ENCODE measurements around the gene MTMR10. TPM values are rescaled to one million over a fixed set of nuclear protein-coding genes. Genes with fewer than 3 reads are reported as not detected.
A peak's percentile ranks its signal among the peaks of the same experiment; 100 is the strongest.

The MTMR10 gene
- total RNA-seq, 2 donors from 2014 or later, result 19.1 to 21.5 TPM

DNA sequence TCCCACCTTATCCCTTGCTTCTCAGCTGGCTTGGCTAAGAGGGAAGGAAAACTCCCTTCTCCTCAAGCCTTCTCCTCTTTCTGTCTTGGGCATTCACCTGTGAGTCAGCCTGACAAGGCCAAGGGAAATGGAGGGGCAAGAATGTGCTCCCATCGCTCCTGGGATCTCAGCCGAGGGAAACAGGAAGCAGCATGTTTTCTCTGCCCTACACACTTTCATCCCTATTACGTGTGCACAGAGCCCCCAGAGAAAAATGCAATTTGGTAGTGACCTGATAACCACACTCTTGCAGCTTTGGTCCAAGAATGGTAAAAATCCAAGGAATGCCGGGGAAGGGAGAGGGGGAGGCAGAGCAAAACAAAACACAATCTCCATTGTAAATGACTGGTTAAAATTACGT is 32.9 kb upstream of the MTMR10 start:
- DNase-seq (ENCODE audit: low spot score) (no peak), ATAC-seq (no peak)
- no peaks in the 10 kb centered on the region for H3K9me3 Mint-ChIP-seq
- no peak overlapping the region for H3K4me3 Mint-ChIP-seq
- peaks cover 5 to 12% of the 10 kb centered on the region in 2 donors for H3K4me1 Mint-ChIP-seq (ENCODE audit: low read depth in 2 of 2)
- peaks cover 5 to 6% of the 10 kb centered on the region in 2 donors for H3K27me3 Mint-ChIP-seq
- H3K36me3 Mint-ChIP-seq, result no peaks in the 10 kb centered on the region
- H3K27ac Mint-ChIP-seq, result no peak overlapping the region

DNA sequence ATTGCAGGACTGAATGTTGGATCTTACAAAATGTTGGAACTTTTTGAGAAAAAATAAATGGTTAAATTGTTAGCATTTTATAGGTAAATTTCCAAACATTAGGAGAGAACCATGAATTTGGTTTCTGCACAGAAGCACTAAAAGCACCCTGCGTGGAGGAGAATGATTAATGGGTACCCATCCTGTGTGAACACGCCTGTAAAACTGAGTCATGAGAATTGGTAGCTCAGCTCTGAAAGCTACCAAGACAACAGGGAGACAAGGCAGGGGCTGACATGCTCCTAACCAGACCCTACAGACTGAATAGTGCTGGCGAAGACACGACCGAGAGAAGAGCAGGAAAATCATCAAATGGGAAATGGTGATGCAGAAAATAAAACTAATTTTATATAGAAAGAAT is 32.4 kb upstream of the MTMR10 start:
- Mint-ChIP-seq H3K4me1 (ENCODE audit: low read depth in 2 of 2) (peaks cover 5 to 12% of the 10 kb centered on the region in 2 donors), H3K27ac (no peak overlapping the region), H3K36me3 (no peaks in the 10 kb centered on the region), H3K27me3 (peaks cover under 1 to 5% of the 10 kb centered on the region in 2 donors), H3K9me3 (no peaks in the 10 kb centered on the region), H3K4me3 (no peak overlapping the region)
- DNase-seq (ENCODE audit: low spot score), result no peak
- no peak for ATAC-seq

DNA sequence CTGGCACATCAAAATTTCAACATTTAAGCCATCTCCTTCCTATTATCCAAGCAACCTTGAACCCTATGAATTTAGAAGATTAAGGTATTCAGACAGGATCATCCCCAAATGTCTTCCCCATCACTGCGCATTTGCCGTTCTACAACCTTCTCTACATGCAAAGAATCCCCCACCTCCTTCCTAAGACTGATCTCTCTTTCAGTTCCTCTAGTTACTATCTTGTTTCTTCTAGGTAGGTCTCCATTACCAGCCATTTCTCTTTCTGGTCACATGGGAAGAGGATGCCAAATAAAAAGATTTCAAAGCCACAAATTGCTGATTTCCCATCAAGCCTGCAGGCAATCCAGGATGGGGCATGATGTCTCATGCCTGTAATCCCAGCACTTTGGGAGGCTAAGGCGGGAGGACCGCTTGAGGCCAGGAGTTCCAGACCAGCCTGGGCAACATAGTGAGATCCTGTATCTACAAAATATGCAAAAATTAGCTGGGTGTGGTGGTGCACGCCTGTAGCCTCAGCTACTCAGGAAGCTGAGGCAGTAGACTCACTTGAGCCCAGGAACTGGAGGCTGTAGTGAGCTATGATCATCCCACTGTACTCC is 29.7 kb upstream of the MTMR10 start:
- H3K4me1 Mint-ChIP-seq (ENCODE audit: low read depth in 2 of 2), result peaks cover 5 to 9% of the 10 kb centered on the region in 2 donors
- DNase-seq (ENCODE audit: low spot score), result no peak
- no peaks in the 10 kb centered on the region for H3K9me3 Mint-ChIP-seq
- ATAC-seq, result no peak
- H3K27me3 Mint-ChIP-seq, result peaks cover 0 to 5% of the 10 kb centered on the region in 2 donors
- H3K4me3 Mint-ChIP-seq, result no peak overlapping the region
- no peaks in the 10 kb centered on the region for H3K36me3 Mint-ChIP-seq
- no peak overlapping the region for H3K27ac Mint-ChIP-seq

- Mint-ChIP-seq H3K36me3 (no peaks in the 10 kb centered on the region), H3K27ac (no peak overlapping the region), H3K9me3 (no peaks in the 10 kb centered on the region), H3K27me3 (peaks cover 0 to 5% of the 10 kb centered on the region in 2 donors), H3K4me3 (no peak overlapping the region), H3K4me1 (ENCODE audit: low read depth in 2 of 2) (peaks cover 5 to 10% of the 10 kb centered on the region in 2 donors)
- DNase-seq (ENCODE audit: low spot score), result no peak
- ATAC-seq, result no peak
These were observed 29.1 kb upstream of the MTMR10 start for GRCh38 chr15:31020542-31020941.

DNA sequence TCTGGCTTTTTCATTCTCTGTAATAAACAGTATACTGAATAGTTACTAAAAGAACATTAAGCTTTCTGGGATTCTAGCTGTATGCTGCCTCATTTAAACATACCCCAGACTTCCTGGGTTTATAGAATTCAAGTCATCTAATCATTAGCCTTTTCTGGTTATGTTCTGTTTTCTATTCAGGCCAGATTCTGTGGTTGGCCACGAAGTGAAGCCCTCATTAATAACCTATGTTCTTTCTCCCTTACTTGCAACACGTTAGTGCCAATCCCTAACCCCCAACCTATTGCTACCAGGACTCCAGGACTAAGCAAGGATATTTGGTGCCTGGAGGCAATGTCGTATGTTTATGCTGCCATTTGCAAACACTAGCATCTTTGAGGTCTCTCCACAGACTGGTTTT is 28.6 kb upstream of the MTMR10 start:
- no peak for ATAC-seq
- no peak overlapping the region for H3K27ac Mint-ChIP-seq
- no peaks in the 10 kb centered on the region for H3K36me3 Mint-ChIP-seq
- H3K4me1 Mint-ChIP-seq (ENCODE audit: low read depth in 2 of 2), result peaks cover 5 to 10% of the 10 kb centered on the region in 2 donors
- H3K27me3 Mint-ChIP-seq, result peaks cover 0 to 5% of the 10 kb centered on the region in 2 donors
- DNase-seq (ENCODE audit: low spot score), result no peak
- H3K9me3 Mint-ChIP-seq, result no peaks in the 10 kb centered on the region
- no peak overlapping the region for H3K4me3 Mint-ChIP-seq

DNA sequence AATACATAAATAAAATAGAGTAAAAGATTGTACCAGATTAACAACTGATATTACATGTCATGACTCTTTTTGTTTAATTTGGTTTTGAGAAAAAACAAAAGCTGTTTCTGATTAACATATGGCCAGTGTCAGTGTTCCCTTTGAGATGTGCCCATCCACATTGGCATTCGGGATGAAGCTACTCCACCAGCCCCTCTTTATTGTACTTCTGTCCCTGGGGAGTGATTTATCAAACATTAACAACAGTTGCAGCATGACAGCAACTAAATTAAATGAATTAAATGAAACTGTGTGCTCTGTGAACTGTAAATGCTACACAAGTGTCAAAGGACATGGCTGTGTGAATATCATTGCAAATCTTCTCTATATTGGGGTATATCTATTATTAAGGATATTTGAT is 25.9 kb upstream of the MTMR10 start:
- H3K27me3 Mint-ChIP-seq, result no peaks in the 10 kb centered on the region
- H3K9me3 Mint-ChIP-seq, result peaks cover 4% of the 10 kb centered on the region
- H3K4me1 Mint-ChIP-seq (ENCODE audit: low read depth in 2 of 2), result peaks cover 15 to 18% of the 10 kb centered on the region in 2 donors
- peaks cover 15% of the 10 kb centered on the region for H3K36me3 Mint-ChIP-seq
- DNase-seq (ENCODE audit: low spot score) (no peak), ATAC-seq (no peak)
- H3K27ac Mint-ChIP-seq, result no peak overlapping the region
- H3K4me3 Mint-ChIP-seq, result no peak overlapping the region

- ATAC-seq (no peak), DNase-seq (ENCODE audit: low spot score) (no peak)
- peaks cover 18% of the 10 kb centered on the region for H3K36me3 Mint-ChIP-seq
- H3K4me3 Mint-ChIP-seq, result no peak overlapping the region
- H3K27me3 Mint-ChIP-seq, result no peaks in the 10 kb centered on the region
- H3K4me1 Mint-ChIP-seq (ENCODE audit: low read depth in 2 of 2), result peaks cover 15 to 18% of the 10 kb centered on the region in 2 donors
- no peak overlapping the region for H3K27ac Mint-ChIP-seq
- peaks cover 8% of the 10 kb centered on the region for H3K9me3 Mint-ChIP-seq
These were observed 25.1 kb upstream of the MTMR10 start for GRCh38 chr15:31016446-31016915.

- no peak for ATAC-seq
- Mint-ChIP-seq H3K27me3 (no peaks in the 10 kb centered on the region), H3K36me3 (peaks cover 18% of the 10 kb centered on the region), H3K4me1 (ENCODE audit: low read depth in 2 of 2) (peaks cover 16 to 18% of the 10 kb centered on the region in 2 donors), H3K27ac (peak overlapping the region in 1 of 2 donors; percentile 72), H3K4me3 (no peak overlapping the region), H3K9me3 (peaks cover 8% of the 10 kb centered on the region)
- DNase-seq (ENCODE audit: low spot score), result no peak
These were observed 23.1 kb upstream of the MTMR10 start for GRCh38 chr15:31014608-31014925.

DNA sequence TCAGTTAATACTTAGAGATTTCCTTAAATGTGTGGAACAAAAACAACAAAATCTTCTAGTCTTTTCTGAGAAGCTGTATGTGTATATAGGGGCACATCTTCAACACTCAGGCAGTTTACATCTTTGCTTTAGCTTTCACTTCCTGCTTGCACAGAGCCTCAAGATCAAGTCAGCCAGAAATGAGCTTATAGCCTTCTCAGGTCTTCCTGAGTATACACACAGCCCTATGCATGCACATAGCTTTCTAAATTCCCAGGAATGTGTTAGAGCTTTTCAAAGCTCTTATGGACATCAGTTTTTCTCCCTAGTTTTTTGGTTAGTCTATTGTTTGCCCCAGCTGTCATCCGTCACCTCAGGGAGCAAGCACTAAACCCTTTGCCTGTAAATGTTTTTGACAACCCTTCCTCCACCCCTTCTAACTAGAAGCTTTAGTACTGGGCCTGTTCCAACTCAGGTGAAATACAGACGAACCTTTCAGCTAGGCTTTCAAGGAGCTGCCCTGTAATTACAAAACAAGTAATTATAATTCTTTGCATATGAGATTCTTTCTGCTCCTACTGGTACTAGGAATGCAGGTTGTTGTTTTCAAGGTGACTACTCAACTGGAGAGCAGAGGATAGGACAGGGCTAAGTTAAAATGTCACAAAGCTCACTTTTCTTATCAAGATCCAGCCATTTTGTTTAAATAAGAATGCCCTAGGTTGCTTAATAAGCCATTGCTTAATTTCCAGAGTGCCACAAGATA is 22.6 kb upstream of the MTMR10 start:
- H3K36me3 Mint-ChIP-seq, result peaks cover 18% of the 10 kb centered on the region
- H3K27ac Mint-ChIP-seq, result peak overlapping the region; percentile 56 to 72
- H3K27me3 Mint-ChIP-seq, result no peaks in the 10 kb centered on the region
- peaks cover 21 to 22% of the 10 kb centered on the region in 2 donors for H3K4me1 Mint-ChIP-seq (ENCODE audit: low read depth in 2 of 2)
- peaks cover 8% of the 10 kb centered on the region for H3K9me3 Mint-ChIP-seq
- DNase-seq (ENCODE audit: low spot score), result no peak
- H3K4me3 Mint-ChIP-seq, result peak overlapping the region; percentile 0
- peak; percentile 59 to 62 for ATAC-seq

DNA sequence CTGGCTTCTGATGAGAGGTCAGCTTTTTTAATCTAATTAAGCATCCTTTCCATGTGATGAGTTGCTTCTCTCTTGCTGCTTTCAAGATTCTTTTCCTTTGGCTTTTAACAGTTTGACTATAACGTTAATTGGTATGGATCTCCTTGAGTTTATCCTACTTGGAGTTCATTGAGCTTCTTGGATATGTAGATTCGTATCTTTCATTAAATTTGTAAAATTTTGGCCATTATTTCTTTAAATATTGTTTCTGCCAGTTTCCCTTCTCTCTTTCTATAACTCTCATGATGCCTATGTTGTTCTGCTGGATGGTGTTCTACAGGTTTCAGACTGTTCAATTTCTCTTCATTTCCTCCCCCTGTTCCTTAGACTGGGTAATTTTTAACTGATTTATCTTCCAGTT is 21.0 kb upstream of the MTMR10 start:
- ATAC-seq (no peak), DNase-seq (ENCODE audit: low spot score) (no peak)
- no peaks in the 10 kb centered on the region for H3K27me3 Mint-ChIP-seq
- H3K4me3 Mint-ChIP-seq, result no peak overlapping the region
- H3K9me3 Mint-ChIP-seq, result peaks cover 8% of the 10 kb centered on the region
- H3K4me1 Mint-ChIP-seq (ENCODE audit: low read depth in 2 of 2), result peaks cover 25 to 28% of the 10 kb centered on the region in 2 donors
- peaks cover 18% of the 10 kb centered on the region for H3K36me3 Mint-ChIP-seq
- H3K27ac Mint-ChIP-seq, result peak overlapping the region in 1 of 2 donors; percentile 47

GRCh38 chr15:31010036-31010435 is 18.6 kb upstream of the MTMR10 start:
- H3K4me3 Mint-ChIP-seq, result no peak overlapping the region
- H3K9me3 Mint-ChIP-seq, result peaks cover 8% of the 10 kb centered on the region
- no peak for ATAC-seq
- DNase-seq (ENCODE audit: low spot score), result no peak
- H3K27me3 Mint-ChIP-seq, result no peaks in the 10 kb centered on the region
- H3K4me1 Mint-ChIP-seq (ENCODE audit: low read depth in 2 of 2), result peaks cover 28 to 37% of the 10 kb centered on the region in 2 donors
- H3K36me3 Mint-ChIP-seq, result peaks cover 18% of the 10 kb centered on the region
- no peak overlapping the region for H3K27ac Mint-ChIP-seq

DNA sequence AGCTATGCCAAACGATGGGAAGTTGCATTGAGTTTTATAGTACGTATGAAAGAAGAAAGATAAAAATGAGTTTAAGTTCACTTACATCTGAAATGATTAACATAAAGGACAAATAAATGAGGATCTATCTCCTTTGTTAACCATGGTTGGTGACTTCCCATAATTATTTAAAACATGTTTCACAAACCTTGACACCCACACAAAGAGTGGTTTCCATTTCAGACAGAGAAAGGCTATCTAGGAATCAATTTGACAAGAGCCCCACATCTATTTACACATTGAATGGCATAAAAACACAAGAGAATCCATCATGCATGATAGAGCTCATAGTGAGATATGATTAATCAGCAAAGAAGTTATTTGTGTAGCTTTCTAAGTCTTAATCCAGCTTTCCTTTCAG is 14.2 kb upstream of the MTMR10 start:
- Mint-ChIP-seq H3K4me3 (peak overlapping the region; percentile 23), H3K27me3 (no peaks in the 10 kb centered on the region), H3K36me3 (no peaks in the 10 kb centered on the region), H3K9me3 (no peaks in the 10 kb centered on the region), H3K4me1 (ENCODE audit: low read depth in 2 of 2) (peaks cover 26 to 31% of the 10 kb centered on the region in 2 donors), H3K27ac (peak overlapping the region in 1 of 2 donors; percentile 5)
- no peak for DNase-seq (ENCODE audit: low spot score)
- no peak for ATAC-seq

DNA sequence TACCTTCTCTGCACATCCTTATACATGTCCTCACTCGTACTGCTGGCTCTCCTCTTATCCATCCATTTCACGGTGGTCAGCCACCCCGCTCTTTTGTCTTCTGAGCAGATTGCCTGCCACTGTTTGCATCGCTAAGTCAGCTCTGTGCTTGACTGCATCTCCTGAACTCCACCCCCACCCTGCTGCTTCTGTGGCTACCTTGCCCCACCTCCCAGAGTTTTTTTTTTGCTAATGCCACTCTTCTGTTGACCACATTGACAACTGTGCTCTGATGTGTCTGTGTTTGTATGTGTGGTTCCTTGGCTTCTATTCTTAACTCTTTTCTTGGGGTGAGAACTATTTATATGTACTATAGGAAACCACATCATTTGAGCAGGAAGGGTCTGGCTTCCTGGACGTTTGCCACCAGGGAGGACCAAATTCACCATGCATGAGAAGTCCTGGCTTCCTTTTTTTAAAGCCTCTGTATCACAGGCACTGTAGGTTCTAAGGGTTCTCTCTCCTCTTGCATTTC is 12.8 kb upstream of the MTMR10 start:
- Mint-ChIP-seq H3K4me3 (peak overlapping the region; percentile 74), H3K27ac (peak overlapping the region in 1 of 2 donors; percentile 26), H3K9me3 (no peaks in the 10 kb centered on the region), H3K27me3 (no peaks in the 10 kb centered on the region), H3K4me1 (ENCODE audit: low read depth in 2 of 2) (peaks cover 23 to 28% of the 10 kb centered on the region in 2 donors), H3K36me3 (no peaks in the 10 kb centered on the region)
- peak; percentile 89 to 95 for ATAC-seq
- DNase-seq (ENCODE audit: low spot score), result peak; percentile 69

GRCh38 chr15:31001702-31002101 is 10.3 kb upstream of the MTMR10 start:
- H3K36me3 Mint-ChIP-seq, result no peaks in the 10 kb centered on the region
- ATAC-seq (no peak), DNase-seq (ENCODE audit: low spot score) (no peak)
- H3K4me1 Mint-ChIP-seq (ENCODE audit: low read depth in 2 of 2), result peaks cover 18 to 19% of the 10 kb centered on the region in 2 donors
- H3K27me3 Mint-ChIP-seq, result no peaks in the 10 kb centered on the region
- no peak overlapping the region for H3K27ac Mint-ChIP-seq
- no peaks in the 10 kb centered on the region for H3K9me3 Mint-ChIP-seq
- H3K4me3 Mint-ChIP-seq, result no peak overlapping the region
